HepG2 (cell line): ENCODE results near the gene JPH4. TPM values are rescaled to one million over a fixed set of nuclear protein-coding genes. Genes with fewer than 3 reads are reported as not detected.

Source experiments
- BCL6 ChIP-seq: IDR thresholded peaks from 2 replicates; pipeline ENCODE4 v1.6.1; 2016; ENCODE audit warnings: missing genetic modification reagents, missing compliant biosample characterization
- EP300 ChIP-seq, 3 experiments: sonication (generic) in 1 of 3; formaldehyde crosslinking in 1 of 3; IDR thresholded peaks; 2 replicates each; pipeline versions ENCODE4 v1.5.1 to v1.6.1; 2011 to 2020; ENCODE audit warnings: low read depth in 2 of 3, low read length in 2 of 3, borderline replicate concordance in 1 of 3, improper control_type of control experiment in 1 of 3, mild to moderate bottlenecking in 1 of 3, missing genetic modification reagents in 1 of 3, moderate library complexity in 1 of 3
- FOXA3 ChIP-seq: IDR thresholded peaks from 2 replicates; pipeline ENCODE4 v1.6.1; 2016; ENCODE audit warnings: missing genetic modification reagents, missing compliant biosample characterization
- FOXJ3 ChIP-seq: sonication (generic); formaldehyde crosslinking; IDR thresholded peaks from 2 replicates; pipeline ENCODE4 v1.4.0; 2020; ENCODE audit warnings: missing genetic modification reagents, mild to moderate bottlenecking, borderline replicate concordance
- FOXP1 ChIP-seq, 2 experiments: fragments of 450-650 bp in 1 of 2; IDR thresholded peaks; 2 replicates each; pipeline ENCODE4 v1.6.1; 2017 to 2018; ENCODE audit warnings: antibody characterized with exemption in 1 of 2
- HMG20A ChIP-seq: IDR thresholded peaks from 2 replicates; pipeline ENCODE4 v1.6.1; 2016; ENCODE audit warnings: borderline replicate concordance
- HNF1A ChIP-seq, 2 experiments: sonication (generic) in 1 of 2; formaldehyde crosslinking in 1 of 2; IDR thresholded peaks; 2 replicates each; pipeline versions ENCODE4 v1.4.0 to v1.6.1; 2016 to 2020; ENCODE audit warnings: borderline replicate concordance in 1 of 2, low read depth in 1 of 2, mild to moderate bottlenecking in 1 of 2, missing genetic modification reagents in 1 of 2
- IRF1 ChIP-seq: sonication (generic); formaldehyde crosslinking; IDR thresholded peaks from 2 replicates; pipeline ENCODE4 v1.4.0; 2020; ENCODE audit warnings: low read depth, mild to moderate bottlenecking, missing genetic modification reagents
- KLF16 ChIP-seq, 2 experiments: sonication (generic) in 1 of 2; formaldehyde crosslinking in 1 of 2; IDR thresholded peaks; 2 replicates each; pipeline versions ENCODE4 v1.6.1 to v1.8.0; 2016 to 2023; ENCODE audit warnings: missing genetic modification reagents in 2 of 2, missing compliant biosample characterization in 1 of 2
- SIX1 ChIP-seq: sonication (generic); formaldehyde crosslinking; IDR thresholded peaks from 2 replicates; pipeline ENCODE4 v1.4.0; 2020; ENCODE audit warnings: missing genetic modification reagents, borderline replicate concordance
- ZGPAT ChIP-seq: IDR thresholded peaks from 2 replicates; pipeline ENCODE4 v1.6.1; 2016; ENCODE audit warnings: mild to moderate bottlenecking
- ZNF260 ChIP-seq: sonication (generic); formaldehyde crosslinking; IDR thresholded peaks from 2 replicates; pipeline ENCODE4 v1.4.0; 2020; ENCODE audit warnings: missing genetic modification reagents, low read depth, mild to moderate bottlenecking, borderline replicate concordance
- ZNF503 ChIP-seq: sonication (generic); formaldehyde crosslinking; IDR thresholded peaks from 2 replicates; pipeline ENCODE4 v1.4.0; 2020; ENCODE audit warnings: missing genetic modification reagents
- ZNF616 ChIP-seq: sonication (generic); formaldehyde crosslinking; IDR thresholded peaks from 2 replicates; pipeline ENCODE4 v1.5.0; 2020; ENCODE audit warnings: low read depth, mild to moderate bottlenecking, missing genetic modification reagents
- ZNF672 ChIP-seq: sonication (generic); formaldehyde crosslinking; IDR thresholded peaks from 2 replicates; pipeline ENCODE4 v1.8.1; 2022; ENCODE audit warnings: missing genetic modification reagents
- ZSCAN20 ChIP-seq: sonication (generic); formaldehyde crosslinking; IDR thresholded peaks from 2 replicates; pipeline ENCODE4 v1.4.0; 2020; ENCODE audit warnings: missing genetic modification reagents, mild to moderate bottlenecking, borderline replicate concordance
- polyA plus RNA-seq, 8 experiments: library from polyadenylated mRNA; depleted of rRNA in 3 of 8; stranded (reverse) in 7 of 8; unstranded in 1 of 8; fragments of >200 nt; fragmentation: Illumina TruSeq in 4 of 8; extraction: Trizol in 4 of 8; gene quantifications; 2 replicates each; pipeline versions ENCODE4 v1.2.1 to v1.2.3, GENCODE V29; 2011 to 2016; ENCODE audit warnings: low read depth in 4 of 8, missing spikeins in 1 of 8, mixed read lengths in 1 of 8; ENCODE audit not compliant: insufficient read depth in 1 of 8
- total RNA-seq, 5 experiments: library from RNA; depleted of rRNA; stranded (reverse); fragments of >200 nt; fragmentation: Illumina TruSeq; extraction: Trizol; gene quantifications; 2 replicates each; pipeline ENCODE4 v1.2.3, GENCODE V29; 2016; ENCODE audit warnings: low read depth in 1 of 5

Gene JPH4
- total and polyA plus RNA-seq, 2 of the 13 experiments (the other 11 are each of a cell fraction or from before 2014, with no cell fraction given), result 0.08 to 0.22 TPM

GRCh38 chr14:23617539-23617938 is 38.9 kb upstream of the JPH4 start (continued):
- TF ChIP-seq HNF1A (IDR thresholded peaks at IDR 0.05; ENCODE audit: low read depth) (0 out of 2 replicates have a peak, but pooled peaks have one; percentile 31), HNF1A (CRISPR knock-in tag; IDR thresholded peaks at IDR 0.05; ENCODE audit: borderline replicate concordance) (no peak), ZSCAN20 (CRISPR knock-in tag) (no peak), KLF16 (CRISPR knock-in tag; IDR thresholded peaks at IDR 0.05) (no peak), ZNF616 (no peak), IRF1 (CRISPR knock-in tag) (no peak), ZNF260 (CRISPR knock-in tag) (no peak), HMG20A (CRISPR knock-in tag) (peak; percentile 29; the same call in 1 of the 2 replicates), ZNF672 (CRISPR knock-in tag) (no peak), ZNF503 (CRISPR knock-in tag) (0 out of 2 replicates have a peak, but pooled peaks have one; percentile 24), EP300 (IDR thresholded peaks at IDR 0.05; ENCODE audit: low read depth in 2 of 2, low read length in 2 of 2) (peak in 1 of 2 experiments; percentile 44; a peak in 1 of 4 replicates), EP300 (CRISPR knock-in tag; IDR thresholded peaks at IDR 0.05; ENCODE audit: borderline replicate concordance) (no peak), SIX1 (0 out of 2 replicates have a peak, but pooled peaks have one; percentile 13), FOXP1 (IDR thresholded peaks at IDR 0.05) (no peak), FOXP1 (CRISPR knock-in tag; IDR thresholded peaks at IDR 0.05) (peak; percentile 39; the same call in 1 of the 2 replicates), FOXJ3 (CRISPR knock-in tag) (peak; percentile 46; the same call in 1 of the 2 replicates), BCL6 (CRISPR knock-in tag) (peak; percentile 67), FOXA3 (CRISPR knock-in tag) (peak; percentile 35), ZGPAT (peak; percentile 47; the same call in 1 of the 2 replicates)
